GM20000 (cell line): Measurements from ENCODE around the gene HOXA1.

Experiments used
- DNase-seq: peaks from one replicate; pipeline ENCODE4 v3.0.0; 2012; ENCODE audit warnings: low spot score
- TF ChIP-seq, protein P1 (sequence below): IDR thresholded peaks from 2 replicates; pipeline ENCODE4 v1.5.1; 2012; ENCODE audit warnings: mild to moderate bottlenecking, control low read depth; ENCODE audit errors: extremely low read depth, missing control alignments

HOXA1 gene

DNA sequence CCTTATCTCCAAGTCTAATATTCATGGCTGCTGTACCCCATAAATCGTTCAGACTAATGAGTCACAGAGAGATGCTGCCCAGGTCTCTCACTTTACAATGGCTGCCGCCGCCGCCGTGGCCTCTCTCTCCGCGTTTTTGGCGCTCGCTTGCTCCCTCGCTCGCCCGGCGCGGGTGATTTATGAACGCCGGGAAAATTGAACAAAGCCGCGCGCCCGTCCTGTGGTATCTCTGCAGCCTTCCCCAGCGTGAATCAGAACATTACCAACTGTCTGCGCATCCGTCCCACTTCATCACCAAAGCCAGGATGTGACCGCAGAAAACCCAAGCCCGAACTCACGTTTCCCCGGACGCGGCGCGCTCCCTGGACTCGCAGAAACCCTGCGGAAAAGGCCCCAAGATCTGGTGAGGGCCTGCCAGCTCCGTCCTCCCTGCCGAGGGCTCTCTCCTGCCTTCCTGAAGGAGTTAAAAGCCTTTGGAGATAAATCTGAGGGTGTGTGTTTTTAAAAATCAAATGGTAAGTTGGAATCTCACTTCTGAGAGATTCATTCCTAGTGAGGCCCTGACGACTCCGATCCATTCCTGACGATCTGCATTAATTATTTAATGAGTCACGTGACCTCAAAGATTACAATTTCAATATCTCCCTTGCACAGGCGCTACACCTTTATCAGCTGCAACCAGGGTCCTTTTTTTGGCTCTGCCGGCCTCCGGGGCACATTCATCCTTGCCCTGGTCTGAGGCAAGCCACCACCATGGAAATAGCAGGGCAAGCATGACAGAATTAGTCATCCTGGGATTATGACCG lies 28.5 kb upstream of the HOXA1 start:
- TF ChIP-seq, protein P1, sequence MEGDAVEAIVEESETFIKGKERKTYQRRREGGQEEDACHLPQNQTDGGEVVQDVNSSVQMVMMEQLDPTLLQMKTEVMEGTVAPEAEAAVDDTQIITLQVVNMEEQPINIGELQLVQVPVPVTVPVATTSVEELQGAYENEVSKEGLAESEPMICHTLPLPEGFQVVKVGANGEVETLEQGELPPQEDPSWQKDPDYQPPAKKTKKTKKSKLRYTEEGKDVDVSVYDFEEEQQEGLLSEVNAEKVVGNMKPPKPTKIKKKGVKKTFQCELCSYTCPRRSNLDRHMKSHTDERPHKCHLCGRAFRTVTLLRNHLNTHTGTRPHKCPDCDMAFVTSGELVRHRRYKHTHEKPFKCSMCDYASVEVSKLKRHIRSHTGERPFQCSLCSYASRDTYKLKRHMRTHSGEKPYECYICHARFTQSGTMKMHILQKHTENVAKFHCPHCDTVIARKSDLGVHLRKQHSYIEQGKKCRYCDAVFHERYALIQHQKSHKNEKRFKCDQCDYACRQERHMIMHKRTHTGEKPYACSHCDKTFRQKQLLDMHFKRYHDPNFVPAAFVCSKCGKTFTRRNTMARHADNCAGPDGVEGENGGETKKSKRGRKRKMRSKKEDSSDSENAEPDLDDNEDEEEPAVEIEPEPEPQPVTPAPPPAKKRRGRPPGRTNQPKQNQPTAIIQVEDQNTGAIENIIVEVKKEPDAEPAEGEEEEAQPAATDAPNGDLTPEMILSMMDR, result no peak
- no peak for DNase-seq

DNA sequence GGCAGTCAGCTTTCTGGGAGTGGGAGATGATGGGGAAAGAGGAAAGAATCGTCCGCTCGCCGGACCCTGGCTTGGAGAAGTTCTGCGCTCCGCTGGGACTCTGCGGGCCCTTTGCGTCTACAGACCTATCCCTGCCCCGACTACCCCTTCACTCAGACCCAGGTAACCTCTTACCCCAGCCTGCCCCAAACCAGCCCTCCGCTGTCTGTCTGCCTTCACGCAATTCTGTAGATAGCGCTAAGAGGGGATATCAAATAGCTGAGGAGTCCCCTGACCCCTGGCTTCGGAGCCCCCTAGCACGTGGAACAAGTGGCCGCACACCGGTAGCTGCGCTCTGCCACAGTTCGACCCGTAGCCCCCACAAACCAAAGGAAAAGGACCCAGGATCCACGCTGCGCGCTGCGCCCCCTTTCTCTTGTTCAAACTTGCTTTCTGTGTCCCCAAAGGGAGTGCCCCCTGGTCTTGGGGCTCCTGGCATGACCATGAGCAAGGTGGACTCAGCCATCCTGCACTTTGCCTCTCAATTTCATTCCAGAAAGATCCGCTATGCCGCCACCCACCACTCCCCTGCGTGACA lies 27.8 kb upstream of the HOXA1 start:
- TF ChIP-seq, protein P1, result no peak
- DNase-seq, result no peak

DNA sequence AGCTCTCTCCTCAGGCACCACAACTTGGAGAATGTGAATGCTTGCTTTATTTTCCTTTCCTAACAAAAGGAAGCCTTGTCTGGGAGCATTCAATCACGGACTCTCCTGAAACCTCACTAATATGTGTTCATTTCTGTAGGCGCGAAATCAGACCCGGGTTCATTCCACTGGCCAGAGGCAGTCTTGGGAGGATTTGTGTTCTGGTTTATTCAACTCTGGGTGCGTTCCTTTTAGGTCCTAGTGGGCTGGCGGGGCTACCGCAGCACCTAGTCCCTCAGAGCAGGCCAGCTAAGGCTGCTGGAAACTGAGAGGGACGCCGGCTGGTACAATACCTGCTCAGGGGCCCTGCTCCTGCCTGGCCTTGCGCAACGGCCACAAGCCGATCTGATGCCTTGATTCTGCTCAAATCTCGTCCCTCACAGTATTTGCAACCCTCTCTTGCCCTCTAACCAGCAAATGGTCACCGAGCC lies 27.2 kb upstream of the HOXA1 start:
- TF ChIP-seq, protein P1, result no peak
- DNase-seq, result no peak

DNA sequence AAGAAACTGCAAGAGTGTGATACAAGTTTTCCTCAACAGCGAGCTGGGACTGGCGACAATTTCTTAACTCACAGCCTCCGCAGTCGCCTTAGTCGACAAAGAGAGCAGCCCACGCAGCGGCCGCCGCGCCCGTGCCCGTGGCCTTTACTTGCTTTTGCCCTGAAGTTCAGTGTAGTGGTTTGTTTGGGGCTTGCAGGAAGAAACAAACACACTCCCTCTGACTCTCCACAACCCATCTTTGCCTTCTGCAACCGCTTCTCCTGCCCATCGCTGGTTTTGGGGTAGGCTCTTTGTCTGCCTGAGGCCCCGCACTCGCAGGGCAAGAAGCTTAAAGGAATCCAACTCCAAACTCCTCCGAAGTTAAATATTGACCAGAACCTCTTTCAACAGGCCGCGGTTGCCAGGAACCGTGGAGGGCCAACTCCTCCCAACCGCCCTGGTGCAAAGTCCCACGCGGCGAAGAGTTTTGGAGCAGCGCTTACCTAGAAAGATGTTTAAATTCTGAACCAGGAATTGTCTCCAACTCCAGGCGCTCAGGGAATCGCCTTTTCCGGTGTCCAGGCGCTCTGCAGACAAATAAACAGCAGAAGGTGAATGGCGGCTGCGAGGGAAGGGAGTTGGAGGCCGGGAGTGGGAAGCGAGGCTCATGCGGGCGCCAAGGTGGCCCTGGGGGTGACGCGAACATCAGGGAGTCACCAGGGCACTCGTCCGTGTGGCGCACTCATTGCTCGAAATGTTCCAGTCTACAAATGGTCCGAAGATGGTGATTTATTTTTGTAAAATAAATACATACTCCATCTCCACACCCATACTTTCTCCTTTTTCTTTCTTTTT lies 26.5 kb upstream of the HOXA1 start:
- DNase-seq, result no peak
- TF ChIP-seq, protein P1, result no peak

DNA sequence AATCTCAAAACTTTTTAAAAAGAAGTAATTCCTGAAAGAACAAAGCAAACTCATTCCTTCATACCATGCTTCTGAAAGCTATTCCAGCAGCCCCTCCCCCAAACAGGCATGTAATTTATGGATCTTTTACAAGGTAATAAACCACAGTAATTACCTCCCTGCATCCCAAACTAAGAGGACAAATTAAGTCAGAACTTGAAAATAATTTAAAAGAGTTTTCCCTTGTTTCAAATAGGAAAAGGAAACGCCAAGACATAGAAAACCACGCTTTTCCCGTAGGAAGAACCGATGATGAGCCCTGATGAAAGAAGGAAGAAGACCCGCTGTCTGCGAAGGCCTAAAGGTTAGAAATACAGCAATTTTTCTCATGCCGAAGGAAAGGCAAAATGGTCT lies 25.9 kb upstream of the HOXA1 start:
- TF ChIP-seq, protein P1, result no peak
- no peak for DNase-seq

DNA sequence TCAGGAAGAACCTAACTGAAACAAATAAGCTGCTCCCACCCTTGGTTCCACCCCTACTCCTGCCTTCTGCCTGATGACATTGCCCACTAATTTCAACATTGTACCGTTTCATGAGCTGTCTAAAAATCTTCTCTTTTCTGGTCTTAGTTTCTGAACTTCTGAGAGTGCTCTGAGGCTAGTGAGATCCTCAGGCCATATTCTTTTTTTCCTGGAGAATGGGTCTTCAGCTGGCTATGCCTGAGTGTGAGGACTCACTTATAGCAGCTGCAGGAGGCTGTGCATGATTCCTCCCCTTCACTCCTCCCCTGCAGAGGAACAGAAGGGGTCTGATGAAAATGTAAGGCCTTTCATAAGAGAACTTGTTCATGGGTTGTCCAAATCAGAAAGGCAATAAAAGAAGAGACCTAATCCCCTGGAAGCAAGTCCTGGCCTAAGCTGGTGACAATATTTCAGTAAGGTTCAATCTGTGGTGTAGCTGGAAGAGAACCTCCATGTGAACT lies 23.7 kb upstream of the HOXA1 start:
- TF ChIP-seq, protein P1, result no peak
- DNase-seq, result no peak
